Limb (tissue), 2 donors: ENCODE results near the gene TWSG1.
"Not testable (repeated sequence)": the region's sequence is repeated elsewhere in the genome, so short reads cannot be mapped to it uniquely, and the experiment has no call there.

Experiments
- DNase-seq, 2 donors: peaks; one replicate each; pipeline ENCODE4 v3.0.0-alpha.2; 2016; ENCODE audit errors: extremely low spot score in 2 of 2

Gene TWSG1

GRCh38 chr18:9334973-9335696 lies 562 bp downstream of the TWSG1 start:
- DNase-seq = peak in 1 of 2 donors; percentile 21

- no peak for DNase-seq
Observed at GRCh38 chr18:9335697-9336045, 1.1 kb downstream of the TWSG1 start.

GRCh38 chr18:9336827-9337226 lies 2.3 kb downstream of the TWSG1 start:
- DNase-seq = no peak

- no peak for DNase-seq
Observed at GRCh38 chr18:9337873-9338272, 3.3 kb downstream of the TWSG1 start.

- no peak for DNase-seq
Observed at GRCh38 chr18:9340472-9340871, 5.9 kb downstream of the TWSG1 start.

- DNase-seq = no peak
Observed at GRCh38 chr18:9343577-9343976, 9.0 kb downstream of the TWSG1 start.

GRCh38 chr18:9346775-9347174 lies 12.2 kb downstream of the TWSG1 start:
- no peak for DNase-seq

- DNase-seq = no peak
Observed at GRCh38 chr18:9348079-9348671, 13.6 kb downstream of the TWSG1 start.

GRCh38 chr18:9348766-9349165 lies 14.2 kb downstream of the TWSG1 start:
- no peak for DNase-seq

GRCh38 chr18:9353596-9353995 lies 19.0 kb downstream of the TWSG1 start:
- no peak for DNase-seq

- DNase-seq = no peak
Observed at GRCh38 chr18:9354256-9354655, 19.7 kb downstream of the TWSG1 start.

GRCh38 chr18:9356976-9357375 lies 22.4 kb downstream of the TWSG1 start:
- DNase-seq = no peak

GRCh38 chr18:9359796-9360195 lies 25.2 kb downstream of the TWSG1 start:
- no peak for DNase-seq

- no peak for DNase-seq
Observed at GRCh38 chr18:9361191-9361590, 26.6 kb downstream of the TWSG1 start.

GRCh38 chr18:9362869-9363268 lies 28.3 kb downstream of the TWSG1 start:
- DNase-seq = peak in 1 of 2 donors; percentile 19

- DNase-seq = no peak
Observed at GRCh38 chr18:9364242-9364641, 29.7 kb downstream of the TWSG1 start.

- DNase-seq = no peak
Observed at GRCh38 chr18:9365406-9365805, 30.8 kb downstream of the TWSG1 start.

GRCh38 chr18:9366126-9366714 lies 31.6 kb downstream of the TWSG1 start:
- DNase-seq = peak; percentile 50 to 67

- not testable (repeated sequence) for DNase-seq
Observed at GRCh38 chr18:9373254-9373653, 38.7 kb downstream of the TWSG1 start.

- DNase-seq = no peak
Observed at GRCh38 chr18:9379118-9379517, 44.5 kb downstream of the TWSG1 start.

GRCh38 chr18:9380101-9380500 lies 45.5 kb downstream of the TWSG1 start:
- no peak for DNase-seq

- peak; percentile 40 to 74 for DNase-seq
Observed at GRCh38 chr18:9380621-9381395, 46.2 kb downstream of the TWSG1 start.
